Endothelial cell of hepatic sinusoid (primary cell): ENCODE measurements around the gene SIGLEC15.
"Not testable (repeated sequence)": the region's sequence is repeated elsewhere in the genome, so short reads cannot be mapped to it uniquely, and the experiment has no call there.

Experiments used
- in situ Hi-C: cut with HindIII; loops from 2 replicates; pipeline ENCODE4 v1.10.0; 2017; ENCODE audit warnings: low sequenced_read_pairs

SIGLEC15 gene

GRCh38 chr18:45825258-45826044 is at the start of gene SIGLEC15:
SIGLEC15 (plus strand) TSS chr18:45825675; CDS start chr18:45825729, 54 bp downstream.
- in situ Hi-C loops: no loop called here

- in situ Hi-C loops: loop anchor here (5.0 kb wide), 2 partner anchors 38 to 98 kb away; no protein-coding TSS in a partner anchor
Observed at GRCh38 chr18:45775743-45776142, 49.7 kb upstream of the SIGLEC15 start.

- in situ Hi-C loops: loop anchor here (5.0 kb wide), 2 partner anchors 40 to 100 kb away; no protein-coding TSS in a partner anchor
Observed at GRCh38 chr18:45777393-45777792, 48.1 kb upstream of the SIGLEC15 start.

GRCh38 chr18:45780568-45780967 is 44.9 kb upstream of the SIGLEC15 start:
- in situ Hi-C loops: no loop called here

- in situ Hi-C loops: no loop called here
Observed at GRCh38 chr18:45782662-45783061, 42.8 kb upstream of the SIGLEC15 start.

GRCh38 chr18:45783097-45784075 is 42.1 kb upstream of the SIGLEC15 start:
- in situ Hi-C loops: no loop called here

- in situ Hi-C loops: no loop called here
Observed at GRCh38 chr18:45785134-45785533, 40.3 kb upstream of the SIGLEC15 start.

GRCh38 chr18:45786941-45787340 is 38.5 kb upstream of the SIGLEC15 start:
- in situ Hi-C loops: no loop called here

- in situ Hi-C loops: no loop called here
Observed at GRCh38 chr18:45787346-45787745, 38.1 kb upstream of the SIGLEC15 start.

GRCh38 chr18:45788861-45789260 is 36.6 kb upstream of the SIGLEC15 start:
- in situ Hi-C loops: no loop called here

- in situ Hi-C loops: no loop called here
Observed at GRCh38 chr18:45792506-45793263, 32.8 kb upstream of the SIGLEC15 start.

GRCh38 chr18:45793264-45793965 is 32.1 kb upstream of the SIGLEC15 start:
- in situ Hi-C loops: no loop called here

- in situ Hi-C loops: no loop called here
Observed at GRCh38 chr18:45801416-45802004, 24.0 kb upstream of the SIGLEC15 start.

GRCh38 chr18:45802814-45803492 is 22.5 kb upstream of the SIGLEC15 start:
- in situ Hi-C loops: no loop called here

GRCh38 chr18:45805551-45805950 is 19.9 kb upstream of the SIGLEC15 start:
- in situ Hi-C loops: no loop called here

- in situ Hi-C loops: no loop called here
Observed at GRCh38 chr18:45806226-45806625, 19.2 kb upstream of the SIGLEC15 start.

GRCh38 chr18:45807144-45807543 is 18.3 kb upstream of the SIGLEC15 start:
- in situ Hi-C loops: not testable (repeated sequence)

GRCh38 chr18:45814733-45815132 is 10.7 kb upstream of the SIGLEC15 start:
- in situ Hi-C loops: not testable (repeated sequence)

GRCh38 chr18:45817543-45817942 is 7.9 kb upstream of the SIGLEC15 start:
- in situ Hi-C loops: no loop called here
